Nephron progenitor cell (in vitro differentiated cells): ENCODE results near the gene PLEKHH2.
"Not testable (repeated sequence)": the region's sequence is repeated elsewhere in the genome, so short reads cannot be mapped to it uniquely, and the experiment has no call there.

Source experiments
- DNase-seq: peaks from one replicate; pipeline ENCODE4 v3.0.0; 2021
- H3K27ac Mint-ChIP-seq: 2 replicates; pipeline ENCODE4 v1.8.0; 2021; ENCODE audit warnings: mild to moderate bottlenecking, moderate library complexity, mixed read lengths
- H3K27me3 Mint-ChIP-seq: 2 replicates; pipeline ENCODE4 v1.8.0; 2021; ENCODE audit warnings: mild to moderate bottlenecking, low read depth, mixed read lengths; ENCODE audit not compliant: poor library complexity
- H3K36me3 Mint-ChIP-seq: 2 replicates; pipeline ENCODE4 v1.8.0; 2021; ENCODE audit warnings: low read depth, mixed read lengths
- H3K4me1 Mint-ChIP-seq: 2 replicates; pipeline ENCODE4 v1.8.0; 2021; ENCODE audit warnings: mixed read lengths
- H3K4me3 Mint-ChIP-seq: 2 replicates; pipeline ENCODE4 v1.8.0; 2021; ENCODE audit warnings: mild to moderate bottlenecking, moderate library complexity, mixed read lengths
- H3K9me3 Mint-ChIP-seq: 2 replicates; pipeline ENCODE4 v1.8.0; 2021; ENCODE audit warnings: mild to moderate bottlenecking, moderate library complexity, mixed read lengths
- CTCF ChIP-seq: fragments of 200-600 bp; sonication (generic); IDR thresholded peaks from 2 replicates; pipeline ENCODE4 v1.5.0; 2021; ENCODE audit warnings: antibody characterized with exemption

The PLEKHH2 gene

GRCh38 chr2:43637030-43637803 lies at the start of gene PLEKHH2:
Gene PLEKHH2 (plus strand): TSS chr2:43637260. CDS start chr2:43644674, 7,414 bp downstream.
- no peak for TF ChIP-seq CTCF
- peaks cover 32% of the 10 kb centered on the region for H3K4me1 Mint-ChIP-seq
- peak; percentile 98 for DNase-seq
- H3K27me3 Mint-ChIP-seq: peaks cover 56% of the 10 kb centered on the region
- peaks cover 17% of the 10 kb centered on the region for H3K9me3 Mint-ChIP-seq
- peak within 1 kb of the TSS; percentile 77 for H3K27ac Mint-ChIP-seq
- H3K36me3 Mint-ChIP-seq: peaks cover 4% of the 10 kb centered on the region
- H3K4me3 Mint-ChIP-seq: peak within 1 kb of the TSS; percentile 84

- Mint-ChIP-seq H3K27me3 (peaks cover 5% of the 10 kb centered on the region), H3K4me1 (peaks cover 28% of the 10 kb centered on the region), H3K9me3 (no peaks in the 10 kb centered on the region), H3K4me3 (no peak overlapping the region), H3K27ac (peak overlapping the region; percentile 54), H3K36me3 (peaks cover 18% of the 10 kb centered on the region)
- DNase-seq: no peak
- no peak for TF ChIP-seq CTCF
Observed at GRCh38 chr2:43592443-43592842, 44.6 kb upstream of the PLEKHH2 start.

GRCh38 chr2:43593254-43593653 lies 43.8 kb upstream of the PLEKHH2 start:
- no peak for DNase-seq
- H3K36me3 Mint-ChIP-seq: peaks cover 10% of the 10 kb centered on the region
- peaks cover 12% of the 10 kb centered on the region for H3K27me3 Mint-ChIP-seq
- no peak for TF ChIP-seq CTCF
- H3K4me3 Mint-ChIP-seq: peak overlapping the region; percentile 14
- no peak overlapping the region for H3K27ac Mint-ChIP-seq
- peaks cover 28% of the 10 kb centered on the region for H3K4me1 Mint-ChIP-seq
- no peaks in the 10 kb centered on the region for H3K9me3 Mint-ChIP-seq

- Mint-ChIP-seq H3K36me3 (no peaks in the 10 kb centered on the region), H3K4me1 (peaks cover 28% of the 10 kb centered on the region), H3K9me3 (no peaks in the 10 kb centered on the region), H3K4me3 (peak overlapping the region; percentile 92), H3K27me3 (peaks cover 22% of the 10 kb centered on the region), H3K27ac (peak overlapping the region; percentile 100)
- DNase-seq: no peak
- no peak for TF ChIP-seq CTCF
Observed at GRCh38 chr2:43594875-43595274, 42.2 kb upstream of the PLEKHH2 start.

- Mint-ChIP-seq H3K27me3 (peaks cover 29% of the 10 kb centered on the region), H3K9me3 (no peaks in the 10 kb centered on the region), H3K36me3 (no peaks in the 10 kb centered on the region), H3K4me3 (peak within 1 kb of the TSS; percentile 92), H3K4me1 (peaks cover 28% of the 10 kb centered on the region), H3K27ac (peak within 1 kb of the TSS; percentile 100)
- peak; percentile 97 for DNase-seq
- TF ChIP-seq CTCF: no peak
Observed at GRCh38 chr2:43595603-43596412, 41.3 kb upstream of the PLEKHH2 start, which contains the start of gene THADA. Gene THADA (minus strand): TSS chr2:43596038. CDS start chr2:43592392, 3,646 bp downstream.

- not testable (repeated sequence) for H3K9me3 Mint-ChIP-seq, H3K27ac Mint-ChIP-seq, DNase-seq, H3K36me3 Mint-ChIP-seq, H3K4me3 Mint-ChIP-seq
- Mint-ChIP-seq H3K4me1 (peaks cover 13% of the 10 kb centered on the region), H3K27me3 (peaks cover 32% of the 10 kb centered on the region)
Observed at GRCh38 chr2:43600596-43600995, 36.5 kb upstream of the PLEKHH2 start.
